ENCODE measurements around the gene YTHDF1. TPM values are rescaled to one million over a fixed set of nuclear protein-coding genes. Genes with fewer than 3 reads are reported as not detected.

YTHDF1 gene
- total and polyA plus RNA-seq, 2 of the 4 experiments (the other 2 are of a cell fraction): 10.9 to 22.6 TPM

- POLR2A ChIA-PET (ENCODE audit: unreplicated experiment): no interaction called here
- dilution Hi-C loops (cut with HindIII; ENCODE audit: low sequenced_read_pairs, unreplicated experiment): no loop called here
- no peak overlapping the region for H4K91ac ChIP-seq (ENCODE audit: insufficient read depth, low read depth, low read length)
- CTCF ChIA-PET: no interaction called here
- H3K14ac ChIP-seq (replicated peaks; ENCODE audit: low read depth, low read length): no peak overlapping the region
- TF ChIP-seq RCOR1 (IDR thresholded peaks at IDR 0.05; ENCODE audit: insufficient replicate concordance, low read length): no peak
- no peak for TF ChIP-seq FOS (IDR thresholded peaks at IDR 0.05; ENCODE audit: low read depth, low read length)
- no peak for TF ChIP-seq MAZ (IDR thresholded peaks at IDR 0.05; ENCODE audit: borderline replicate concordance, low read depth, low read length)
- no peak for TF ChIP-seq MAFK (IDR thresholded peaks at IDR 0.05; ENCODE audit: low read depth, low read length)
- no peak for TF ChIP-seq RFX5 (IDR thresholded peaks at IDR 0.05; ENCODE audit: low read depth, low read length)
- TF ChIP-seq RAD21 (IDR thresholded peaks at IDR 0.05; ENCODE audit: low read length): no peak
- TF ChIP-seq NFE2L2 (IDR thresholded peaks at IDR 0.05; ENCODE audit: low read depth, low read length): no peak
- no peak for TF ChIP-seq CTCF (conservative IDR thresholded peaks at IDR 0.05; ENCODE audit: low read depth, low read length)
- no peak for TF ChIP-seq POLR2A (IDR thresholded peaks at IDR 0.05; ENCODE audit: low read depth, low read length)
- no peak for TF ChIP-seq CEBPB (IDR thresholded peaks at IDR 0.05; ENCODE audit: low read depth, low read length)
- no peak for TF ChIP-seq ELK1 (IDR thresholded peaks at IDR 0.05; ENCODE audit: borderline replicate concordance, low read depth, low read length)
- TF ChIP-seq, protein P1, sequence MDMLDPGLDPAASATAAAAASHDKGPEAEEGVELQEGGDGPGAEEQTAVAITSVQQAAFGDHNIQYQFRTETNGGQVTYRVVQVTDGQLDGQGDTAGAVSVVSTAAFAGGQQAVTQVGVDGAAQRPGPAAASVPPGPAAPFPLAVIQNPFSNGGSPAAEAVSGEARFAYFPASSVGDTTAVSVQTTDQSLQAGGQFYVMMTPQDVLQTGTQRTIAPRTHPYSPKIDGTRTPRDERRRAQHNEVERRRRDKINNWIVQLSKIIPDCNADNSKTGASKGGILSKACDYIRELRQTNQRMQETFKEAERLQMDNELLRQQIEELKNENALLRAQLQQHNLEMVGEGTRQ (IDR thresholded peaks at IDR 0.05; ENCODE audit: low read depth, low read length): no peak
- no peak overlapping the region for H2AK5ac ChIP-seq (ENCODE audit: low read depth, low read length)
- BruUV-seq (replicated peaks): no TSS peak
- no peak overlapping the region for H3K56ac ChIP-seq (ENCODE audit: extremely low read depth, insufficient read depth, low read length)
- no peak overlapping the region for H2AK9ac ChIP-seq (replicated peaks; ENCODE audit: low read depth, low read length, poor library complexity)
- H2BK15ac ChIP-seq (ENCODE audit: low read depth, low read length): no peak overlapping the region
- no peak overlapping the region for H3K4me3 ChIP-seq (ENCODE audit: insufficient read depth, low read depth, low read length)
- no peak for ATAC-seq (ENCODE audit: low read depth)
- 85% methylated on average over 5 of the region's 21 CpGs; no CpG with 5 or more reads in 1 of the 2 experiments for WGBS, 2 experiments (ENCODE audit: extremely low coverage in 2 of 2, insufficient read length in 1 of 2)
- no peak overlapping the region for H2BK5ac ChIP-seq (ENCODE audit: low read depth, low read length, poor library complexity, severe bottlenecking)
- H3K23ac ChIP-seq (ENCODE audit: low read depth, low read length): no peak overlapping the region
- no peaks in the 10 kb centered on the region for H3K9me3 ChIP-seq (ENCODE audit: control insufficient read depth, insufficient read depth, low read length)
- no peaks in the 10 kb centered on the region for H3K36me3 ChIP-seq (ENCODE audit: control insufficient read depth, insufficient read depth, low read length)
- no peak overlapping the region for H4K5ac ChIP-seq (ENCODE audit: low read depth, low read length)
- no peaks in the 10 kb centered on the region; the same call in 1 of the 2 replicates for H4K20me1 ChIP-seq (ENCODE audit: insufficient read depth, low read length)
- H3K18ac ChIP-seq (ENCODE audit: low read depth, low read length): no peak overlapping the region
- no peaks in the 10 kb centered on the region for H3K79me1 ChIP-seq (ENCODE audit: low read depth in 1 of 2, low read length in 2 of 2)
- H3K9ac ChIP-seq (ENCODE audit: low read depth, low read length): no peak overlapping the region
- peaks cover 39% of the 10 kb centered on the region; the same call in 1 of the 2 replicates for H3K27me3 ChIP-seq (ENCODE audit: control insufficient read depth, insufficient read depth, low read length)
- DNase-seq: no peak
- no peak overlapping the region for H3K4ac ChIP-seq (ENCODE audit: low read depth, low read length)
- no peaks in the 10 kb centered on the region for H3K4me1 ChIP-seq (ENCODE audit: control insufficient read depth, insufficient read depth, low read length)
- in situ Hi-C loops (cut with MboI; ENCODE audit: low sequenced_read_pairs): no loop called here
- no peak overlapping the region for H3K4me2 ChIP-seq (ENCODE audit: low read depth, low read length)
- no peak overlapping the region for H2AFZ ChIP-seq (replicated peaks; ENCODE audit: low read length, poor library complexity)
- no peak overlapping the region for H3K27ac ChIP-seq (ENCODE audit: insufficient read depth, low read length)
- no peak overlapping the region for H2BK20ac ChIP-seq (ENCODE audit: low read depth, low read length)
- H4K8ac ChIP-seq (ENCODE audit: low read depth in 2 of 2, low read length in 2 of 2): no peak overlapping the region
- no peaks in the 10 kb centered on the region for H3K9me1 ChIP-seq (ENCODE audit: insufficient read depth, low read length)
- no peak overlapping the region for H2BK120ac ChIP-seq (ENCODE audit: low read depth, low read length)
- intact Hi-C loops (cut with micrococcal nuclease): no loop called here
These were observed 26.8 kb upstream of the YTHDF1 start for GRCh38 chr20:63242736-63243135.
